GM12891 (cell line): Measurements from ENCODE around the gene IMMP2L.

Experiments used
- POLR2A ChIP-seq: IDR thresholded peaks from 2 replicates; pipeline ENCODE4 v1.6.1; 2011; ENCODE audit warnings: low read depth, low read length, control low read depth
- POLR2AphosphoS5 ChIP-seq: IDR thresholded peaks from 2 replicates; pipeline ENCODE4 v1.6.1; 2011; ENCODE audit warnings: low read depth, low read length, control low read depth
- POU2F2 ChIP-seq: IDR thresholded peaks from 2 replicates; pipeline ENCODE4 v1.6.1; 2011; ENCODE audit warnings: low read depth, mild to moderate bottlenecking, control low read depth, low read length, moderate library complexity
- SPI1 ChIP-seq: IDR thresholded peaks from 2 replicates; pipeline ENCODE4 v1.6.1; 2011; ENCODE audit warnings: low read depth, low read length, control low read depth
- TAF1 ChIP-seq: IDR thresholded peaks from 2 replicates; pipeline ENCODE4 v1.6.1; 2011; ENCODE audit warnings: low read depth, low read length, control low read depth

DNA sequence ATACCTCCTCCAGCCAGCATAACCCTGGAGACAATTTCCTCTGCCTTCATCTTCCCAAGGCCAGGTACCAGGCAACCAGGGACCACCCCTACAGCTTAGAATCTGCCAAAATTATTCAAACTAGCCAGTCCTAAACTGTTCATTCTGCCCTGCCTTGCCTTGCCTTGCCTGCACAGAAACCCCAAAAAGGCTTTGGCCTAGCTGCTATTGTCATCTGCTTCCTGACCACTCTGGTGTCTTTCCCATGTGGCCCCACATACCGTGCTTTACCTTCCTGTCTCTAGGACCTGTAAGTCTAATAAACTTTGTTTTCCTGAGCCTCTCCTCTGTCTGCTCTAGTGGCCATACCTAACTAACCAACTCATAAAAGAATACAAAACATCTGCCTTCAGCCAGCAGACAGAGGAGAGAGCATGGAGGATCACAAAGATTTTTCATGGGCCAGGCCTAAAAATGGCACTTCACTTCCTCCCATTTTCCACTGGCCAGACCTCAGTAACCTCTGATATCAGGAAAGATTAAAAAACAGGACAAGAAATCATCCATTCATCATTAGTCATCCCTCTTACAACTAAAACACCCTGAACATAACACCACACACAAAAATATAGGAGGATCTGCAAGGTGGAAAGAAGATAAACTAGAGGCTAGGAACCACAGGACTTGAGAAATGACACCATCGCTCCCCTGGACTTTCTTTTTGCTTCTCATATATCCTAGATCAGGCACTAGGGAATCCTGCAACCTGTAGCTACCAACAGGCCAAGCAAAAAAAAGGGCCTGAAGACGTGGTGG is 51.5 kb downstream of the IMMP2L start:
- TF ChIP-seq POLR2A = no peak
- no peak for TF ChIP-seq POLR2AphosphoS5
- no peak for TF ChIP-seq TAF1
- no peak for TF ChIP-seq POU2F2
- no peak for TF ChIP-seq SPI1
